GM19035 (cell line): ENCODE data around the gene NSF.
A peak's percentile ranks its signal among the peaks of the same experiment; 100 is the strongest.
"Not testable (repeated sequence)": the region's sequence is repeated elsewhere in the genome, so short reads cannot be mapped to it uniquely, and the experiment has no call there.

Source experiments
- ATAC-seq: cut with Tn5 transposase; IDR thresholded peaks from one replicate; pipeline ENCODE4 v1.9.1; 2021; ENCODE audit not compliant: unreplicated experiment

The NSF gene

DNA sequence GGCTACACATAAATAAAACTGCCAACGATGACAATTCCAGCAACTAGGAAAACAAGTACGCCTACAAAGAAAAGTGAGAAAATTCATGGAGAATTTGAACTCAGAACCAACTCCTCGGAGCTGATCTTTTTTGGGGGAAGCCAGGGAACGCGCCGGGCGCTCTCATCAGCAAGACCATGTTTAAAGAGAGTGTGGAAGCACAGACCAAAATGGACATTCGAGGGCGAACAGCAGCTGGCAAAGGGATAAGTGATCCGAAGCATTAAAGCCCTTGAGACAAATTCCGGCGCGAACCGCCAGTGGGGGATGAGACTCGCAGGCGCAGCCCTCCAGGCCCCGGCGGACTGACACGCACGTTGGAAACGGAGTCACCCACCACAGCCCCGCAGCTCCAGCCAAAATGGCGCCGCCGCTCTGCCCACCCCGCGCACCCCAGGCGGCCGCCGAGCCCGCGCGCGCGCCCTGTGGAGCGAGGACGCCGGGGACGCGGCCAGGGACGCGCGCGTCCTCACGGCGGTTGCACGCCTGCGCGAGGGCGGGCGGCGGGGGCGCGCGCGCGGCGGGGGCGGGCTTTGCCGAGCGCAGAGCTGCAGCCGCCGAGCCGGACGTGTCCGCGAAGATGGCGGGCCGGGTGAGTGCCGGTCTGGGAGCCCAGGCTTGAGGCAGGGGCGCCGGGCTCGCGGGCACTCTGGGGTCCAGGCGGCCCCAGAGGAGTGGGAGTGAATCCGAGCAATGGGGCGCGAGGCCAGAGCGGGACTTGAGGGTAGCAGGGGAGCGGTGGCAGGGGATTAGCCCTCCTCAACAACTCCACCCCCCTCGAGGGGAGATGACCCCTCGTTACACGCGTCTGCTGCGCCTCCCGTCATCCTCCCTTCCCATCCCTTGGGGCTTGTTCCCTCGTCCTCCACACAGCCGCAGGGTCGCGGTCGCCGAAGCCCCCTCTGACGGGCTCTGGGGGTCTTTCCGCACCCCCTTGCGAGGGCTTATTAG lies at the start of gene NSF:
Gene NSF, plus strand, starts transcription at position 513 of the 990 bp plus-strand sequence. Its CDS starts 107 bp downstream, at position 620.
- ATAC-seq, result peak; percentile 80

DNA sequence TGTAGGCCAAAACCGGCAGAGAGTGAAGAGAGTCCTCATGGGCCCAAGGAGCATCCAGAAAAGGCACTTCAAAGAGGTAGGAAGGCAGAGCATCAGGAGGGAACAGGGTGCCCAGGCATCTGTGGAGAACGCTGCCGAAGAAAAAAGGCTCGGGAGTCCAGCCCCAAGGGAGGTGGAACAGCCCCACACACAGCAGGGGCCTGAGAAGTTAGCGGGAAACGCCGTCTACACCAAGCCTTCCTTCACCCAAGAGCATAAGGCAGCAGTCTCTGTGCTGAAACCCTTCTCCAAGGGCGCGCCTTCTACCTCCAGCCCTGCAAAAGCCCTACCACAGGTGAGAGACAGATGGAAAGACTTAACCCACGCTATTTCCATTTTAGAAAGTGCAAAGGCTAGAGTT lies 41.9 kb upstream of the NSF start:
- not testable (repeated sequence) for ATAC-seq

DNA sequence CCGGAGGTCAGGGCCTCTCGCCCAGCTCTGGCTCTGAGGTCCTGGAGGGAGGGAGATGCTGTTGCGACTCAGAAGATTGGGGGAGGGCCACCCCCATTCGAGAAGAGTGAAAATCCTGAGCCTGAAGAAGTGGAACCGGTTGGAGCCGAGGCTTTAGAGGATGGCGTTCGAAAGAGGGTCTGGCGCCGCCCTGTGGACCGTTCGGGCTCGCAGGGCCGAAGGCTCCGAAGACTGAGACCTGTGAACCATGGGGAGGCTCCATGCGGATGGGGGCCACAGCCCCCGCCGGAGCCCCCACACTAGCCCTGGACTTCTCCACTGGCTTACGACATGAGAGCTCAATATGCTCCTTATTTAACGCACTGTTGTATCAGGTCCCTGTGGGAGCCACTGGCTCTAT lies 31.3 kb upstream of the NSF start:
- not testable (repeated sequence) for ATAC-seq

DNA sequence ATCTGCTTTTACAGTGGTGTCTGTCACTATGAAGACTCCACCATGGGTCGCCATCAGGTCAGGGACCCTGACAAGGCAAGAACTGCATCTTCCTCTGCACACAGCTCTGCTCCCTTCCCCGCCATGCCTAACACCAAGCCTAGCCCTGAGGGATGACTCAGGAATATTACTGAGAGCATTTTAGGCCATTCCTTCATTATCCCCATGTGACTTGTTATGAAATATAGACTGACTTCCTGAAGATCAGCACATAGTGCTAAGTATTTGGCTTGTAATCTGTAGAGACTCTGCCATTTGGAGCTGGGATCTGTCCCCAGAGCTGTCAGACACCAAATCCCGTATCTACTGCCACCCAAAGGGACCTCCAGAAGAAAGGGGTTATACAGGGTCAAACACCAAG lies 30.4 kb upstream of the NSF start:
- ATAC-seq, result not testable (repeated sequence)

DNA sequence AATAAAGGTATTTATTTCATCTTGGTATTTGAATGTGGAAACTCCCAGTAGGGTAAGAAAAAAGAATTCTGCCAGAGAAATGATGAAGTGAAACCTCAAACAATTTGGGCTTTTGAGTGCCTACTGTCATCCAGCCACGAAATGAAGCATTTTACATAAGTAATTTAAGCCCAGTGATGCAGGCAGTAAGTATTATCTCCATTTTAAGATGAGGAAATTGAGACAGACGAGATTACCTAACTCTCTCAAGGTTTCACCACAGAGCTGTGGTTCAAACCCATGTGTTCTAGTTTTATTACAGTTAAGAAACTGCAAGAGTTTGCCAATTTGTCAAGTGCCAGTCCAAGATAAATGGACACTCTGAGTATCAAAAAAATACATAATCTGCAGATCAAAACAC lies 24.2 kb upstream of the NSF start:
- ATAC-seq, result not testable (repeated sequence)

DNA sequence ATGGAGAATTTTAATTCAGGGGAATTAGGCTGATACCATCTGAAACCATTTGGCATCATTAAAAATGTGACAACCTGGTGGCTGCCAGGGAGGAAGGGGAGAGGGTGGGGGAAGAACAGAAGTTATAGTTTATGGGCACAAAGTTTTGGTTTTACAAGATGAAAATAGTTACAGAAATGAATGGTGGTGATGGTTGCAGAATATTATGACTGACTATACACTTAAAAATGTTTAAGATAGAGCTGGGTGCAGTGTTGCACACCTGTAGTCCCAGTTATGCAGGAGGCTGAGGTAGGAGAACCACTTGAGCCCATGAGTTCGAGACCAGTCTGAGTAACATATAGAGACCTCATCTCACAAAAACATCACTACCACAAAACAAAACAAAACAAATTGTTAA lies 23.5 kb upstream of the NSF start:
- ATAC-seq, result not testable (repeated sequence)

DNA sequence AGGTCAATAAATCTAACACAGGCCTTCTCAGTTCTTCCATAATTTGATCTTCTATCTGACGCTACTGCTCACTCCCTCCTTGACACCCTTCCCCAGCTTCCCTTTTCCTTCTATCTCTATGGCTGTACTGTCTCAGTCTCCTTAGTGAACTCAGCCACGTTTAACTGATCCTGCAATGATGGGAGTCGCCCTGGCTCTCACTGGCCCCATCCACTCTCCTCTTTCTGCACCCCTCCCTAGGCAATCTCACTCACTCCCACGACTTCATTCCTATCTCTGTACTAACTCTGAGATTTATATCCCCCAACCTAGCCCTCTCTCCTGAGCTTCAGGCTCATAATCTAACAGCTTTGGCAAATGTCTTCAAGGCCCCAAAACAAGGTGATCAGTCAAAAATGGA lies 18.7 kb upstream of the NSF start:
- ATAC-seq, result not testable (repeated sequence)

DNA sequence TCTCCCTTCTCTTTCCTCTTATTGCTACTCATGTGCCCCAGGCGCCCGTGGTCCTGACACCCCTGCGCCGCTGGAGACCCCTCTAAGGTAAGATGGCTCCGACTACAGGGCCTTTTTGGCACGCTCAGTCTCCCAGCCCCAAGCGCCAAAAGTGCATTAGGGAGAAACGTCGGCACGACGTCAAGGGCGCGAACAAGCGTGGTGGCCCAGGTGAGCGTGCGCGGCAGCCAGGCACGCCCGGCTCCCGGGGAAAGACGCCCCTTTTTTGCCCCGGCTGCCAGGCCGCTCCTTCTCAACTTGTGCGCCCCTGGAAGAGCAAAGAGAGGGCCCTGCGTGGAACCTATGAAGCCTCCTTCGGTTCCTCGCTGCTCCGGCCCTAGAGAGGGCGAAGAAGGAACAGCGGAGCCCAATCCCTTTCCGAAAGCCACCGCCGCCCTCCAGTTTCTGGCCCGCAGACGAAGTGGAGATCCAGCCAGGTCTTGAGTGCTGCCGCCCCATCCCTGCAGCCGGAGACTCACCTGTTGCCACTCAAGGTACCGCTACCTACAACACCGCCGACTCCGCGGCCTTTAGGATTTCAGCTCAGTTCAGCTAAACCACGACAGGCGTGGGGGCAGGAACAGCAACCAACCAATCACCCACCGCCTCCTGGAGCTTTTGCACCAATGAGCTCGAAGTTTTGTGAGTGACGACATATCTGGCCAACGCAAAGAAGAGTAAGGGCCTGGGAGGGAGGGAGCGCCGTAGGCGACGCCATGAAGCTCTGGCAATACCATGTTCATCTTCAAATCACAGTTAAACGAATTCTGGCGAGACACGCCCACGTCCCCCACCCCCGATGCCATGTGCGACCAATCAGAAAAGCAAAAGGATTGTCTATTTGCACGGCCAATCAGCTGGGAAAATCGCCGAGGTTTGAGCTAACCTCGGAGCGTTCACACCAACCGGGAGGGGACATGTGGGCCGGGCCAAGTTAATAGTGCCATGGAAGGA lies 11.1 kb upstream of the NSF start, which contains the start of gene ARL17A:
Gene ARL17A, minus strand, starts transcription at position 609 of the 993 bp plus-strand sequence. CDS start 3,369 bp downstream, outside the sequence.
- peak; percentile 90 for ATAC-seq

DNA sequence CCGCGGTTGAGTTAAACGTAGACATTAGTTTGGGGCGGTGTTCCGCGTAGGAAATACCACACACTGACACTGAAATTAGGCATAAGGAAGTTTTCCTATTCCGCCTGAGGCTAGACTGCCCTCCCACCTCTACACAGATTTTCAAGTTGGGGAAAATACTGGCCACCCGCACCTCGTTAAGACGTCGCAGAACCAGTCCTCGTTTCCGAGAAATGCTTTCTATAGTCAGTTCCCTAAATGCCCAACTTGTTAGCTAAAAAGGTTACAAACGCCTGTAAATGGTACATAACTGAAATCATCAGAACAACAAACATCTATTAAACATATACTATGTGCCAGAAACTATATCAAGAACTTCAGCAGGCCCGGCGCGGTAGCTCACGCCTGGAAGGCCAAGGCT lies 10.4 kb upstream of the NSF start:
- ATAC-seq, result not testable (repeated sequence)

DNA sequence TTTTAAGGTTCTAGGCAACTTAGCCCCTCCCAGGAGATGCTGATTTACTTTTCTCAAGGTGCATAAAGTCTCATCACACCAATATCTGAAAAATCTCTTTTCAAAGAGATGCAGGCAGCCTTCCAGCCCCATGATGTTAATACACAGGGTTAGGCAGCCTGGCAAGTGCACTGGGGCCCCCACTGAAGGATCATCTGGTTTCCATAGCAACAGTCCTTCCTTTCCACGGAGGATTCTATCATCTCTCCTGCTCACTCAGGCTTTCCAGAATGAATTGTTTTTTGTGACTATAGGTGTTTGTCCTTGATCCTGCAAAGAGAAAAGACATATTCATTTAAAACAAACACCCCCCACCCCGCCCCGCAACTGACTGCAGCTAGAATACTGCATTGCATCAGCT lies 5.0 kb upstream of the NSF start:
- ATAC-seq, result not testable (repeated sequence)

DNA sequence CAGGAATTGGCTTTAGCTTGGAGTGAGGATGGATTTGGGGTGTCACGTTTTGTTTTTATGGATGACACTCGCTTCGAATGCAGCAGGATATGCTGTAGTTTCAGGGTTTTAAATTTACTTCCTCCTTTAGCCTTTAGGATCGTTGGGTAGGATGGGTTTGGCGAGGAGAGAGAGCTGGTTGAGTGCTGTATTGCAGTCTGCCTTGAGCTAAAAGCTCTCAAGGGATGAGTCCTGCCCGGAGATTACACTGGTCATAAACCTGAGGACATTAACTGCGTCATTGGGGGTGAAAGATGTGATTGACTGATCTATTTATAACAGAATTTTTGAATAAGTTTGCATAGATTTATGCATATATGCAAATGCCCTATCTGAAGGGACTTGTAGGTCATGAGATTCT lies 863 bp downstream of the NSF start:
- ATAC-seq, result not testable (repeated sequence)

DNA sequence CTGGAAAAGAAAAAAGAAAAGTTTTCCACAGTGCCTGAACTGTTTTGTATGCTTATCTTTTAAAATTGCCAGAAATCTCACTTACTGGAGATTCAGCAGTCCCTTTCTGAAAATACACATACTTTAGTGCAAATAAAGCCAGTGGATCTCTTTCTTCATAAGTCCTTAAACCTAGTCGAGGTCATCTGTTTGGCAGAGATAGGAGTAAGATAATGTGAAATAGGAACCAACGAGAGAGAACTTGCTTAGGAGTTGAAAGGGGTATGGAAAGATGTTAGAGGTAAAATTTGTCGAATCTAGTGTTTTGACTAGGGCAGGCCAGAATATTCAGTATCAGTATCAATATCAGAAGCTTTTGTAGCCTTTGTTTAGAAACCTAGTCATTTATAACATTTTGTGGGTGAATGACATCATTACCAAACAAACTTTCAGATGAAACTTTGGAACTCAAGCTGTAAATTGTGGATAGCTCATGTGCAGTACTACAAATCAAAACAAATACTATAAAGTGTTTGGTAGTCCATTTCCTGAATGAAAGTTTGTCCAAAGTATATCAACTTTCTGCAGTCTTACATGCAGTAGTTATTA lies 8.0 kb downstream of the NSF start:
- peak; percentile 68 for ATAC-seq

DNA sequence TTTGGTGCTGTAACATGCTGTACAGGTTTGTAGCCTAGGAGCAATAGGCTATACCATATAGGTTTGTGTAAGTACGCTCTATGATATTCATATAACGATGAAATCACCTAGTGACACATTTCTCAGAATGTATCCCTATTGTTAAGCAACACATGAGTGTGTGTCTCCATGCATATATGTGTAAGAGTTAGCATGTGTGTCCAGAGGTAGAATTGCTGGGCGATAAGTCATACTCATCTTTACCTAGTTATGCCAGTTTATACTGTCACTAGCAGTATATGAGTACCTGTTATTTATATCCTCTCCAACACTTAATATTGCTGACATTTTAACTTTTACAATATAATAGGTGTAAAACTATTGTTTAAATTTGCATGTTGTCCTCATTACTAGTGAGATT lies 10.3 kb downstream of the NSF start:
- not testable (repeated sequence) for ATAC-seq

DNA sequence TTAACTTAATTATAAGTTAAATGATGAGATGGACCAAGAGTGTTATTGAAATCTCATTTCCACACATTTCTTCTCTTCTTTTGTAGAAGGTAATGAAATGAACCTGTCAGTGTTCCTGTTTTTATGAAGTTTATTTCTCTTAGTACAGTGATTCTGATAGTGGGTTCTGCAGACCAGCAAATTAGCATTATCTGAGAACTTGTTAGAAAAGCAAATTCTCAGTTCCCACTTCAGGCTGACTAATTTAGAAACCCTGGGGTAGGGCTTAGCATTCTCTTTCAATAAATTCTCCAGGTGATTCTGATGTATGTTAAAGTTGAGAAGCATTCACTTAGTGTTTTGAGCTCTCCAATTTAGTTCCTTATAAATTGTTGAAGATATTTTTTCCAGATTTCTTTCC lies 12.7 kb downstream of the NSF start:
- ATAC-seq, result peak; percentile 89

DNA sequence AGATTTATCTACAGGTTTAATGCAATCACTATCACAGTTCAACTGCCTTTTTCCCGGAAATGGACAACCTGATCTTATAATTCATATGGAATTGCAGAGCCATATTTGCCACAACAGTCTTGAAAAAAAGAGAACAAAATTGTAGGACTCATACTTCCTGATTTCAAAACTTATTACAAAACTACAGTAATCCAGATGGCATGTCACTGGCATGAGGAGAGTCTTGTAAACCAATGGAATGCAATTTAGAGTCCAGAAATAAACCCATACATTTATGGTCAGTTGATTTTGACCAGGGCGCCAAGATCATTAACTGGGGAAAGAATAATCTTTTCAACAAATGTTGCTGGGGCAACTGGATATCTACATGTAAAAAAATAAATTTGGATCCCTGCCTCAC lies 20.8 kb downstream of the NSF start:
- not testable (repeated sequence) for ATAC-seq

DNA sequence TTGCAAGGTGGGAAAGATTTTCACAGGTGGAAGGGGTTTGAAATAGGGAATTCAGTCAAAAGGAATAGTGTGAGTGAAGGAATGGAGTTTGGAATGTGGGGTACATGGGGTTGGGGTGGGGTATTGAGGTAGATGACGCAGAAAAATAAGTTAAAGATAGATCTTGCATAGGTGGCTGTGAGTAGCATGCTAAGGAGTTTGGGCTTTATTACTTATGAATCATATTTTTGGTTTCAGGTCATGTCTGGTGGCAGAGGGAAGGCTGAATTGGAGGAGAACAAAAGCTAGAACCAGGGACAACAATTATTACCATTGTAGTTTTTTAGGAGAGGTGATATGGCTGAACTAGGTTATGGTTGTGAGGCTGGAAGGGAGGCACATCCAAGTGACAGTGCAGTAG lies 23.4 kb downstream of the NSF start:
- not testable (repeated sequence) for ATAC-seq

DNA sequence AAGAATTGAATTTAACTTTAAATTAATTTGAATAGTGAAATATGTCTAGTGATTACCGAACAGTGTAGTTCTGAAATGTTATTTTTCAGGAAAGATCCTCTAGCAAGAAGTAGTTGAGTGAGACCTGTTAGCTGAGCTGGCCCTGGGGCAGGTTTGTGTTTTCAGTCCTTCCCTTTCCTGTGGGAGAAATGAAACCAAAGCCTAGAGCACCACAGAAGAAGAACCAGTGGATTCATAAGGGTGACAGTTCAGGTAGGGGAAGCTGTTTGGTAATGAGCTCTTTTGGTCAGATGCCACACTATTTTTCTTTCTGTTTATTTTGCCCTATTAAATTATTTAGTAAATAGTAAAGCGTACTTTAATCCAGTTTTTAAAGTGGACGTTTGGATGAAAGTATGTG lies 26.7 kb downstream of the NSF start:
- not testable (repeated sequence) for ATAC-seq

DNA sequence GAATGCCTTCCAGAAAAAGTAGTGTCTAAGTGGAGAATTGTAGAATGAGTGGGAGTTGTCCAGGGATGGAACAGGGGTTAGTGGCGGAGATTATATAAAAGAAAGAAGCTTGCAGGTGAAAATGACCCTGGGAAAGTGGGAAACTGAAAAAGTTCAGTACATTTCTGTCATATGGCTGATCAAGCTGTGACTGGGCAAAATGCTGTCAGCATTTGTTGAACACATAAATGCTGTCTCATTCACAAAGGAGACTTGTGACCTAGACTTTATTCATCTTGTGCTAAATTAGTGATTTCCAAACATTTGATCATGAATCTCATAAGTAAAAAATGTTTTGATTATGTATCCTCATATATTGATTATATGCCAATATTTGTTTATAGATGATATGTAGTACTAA lies 28.5 kb downstream of the NSF start:
- ATAC-seq, result not testable (repeated sequence)

DNA sequence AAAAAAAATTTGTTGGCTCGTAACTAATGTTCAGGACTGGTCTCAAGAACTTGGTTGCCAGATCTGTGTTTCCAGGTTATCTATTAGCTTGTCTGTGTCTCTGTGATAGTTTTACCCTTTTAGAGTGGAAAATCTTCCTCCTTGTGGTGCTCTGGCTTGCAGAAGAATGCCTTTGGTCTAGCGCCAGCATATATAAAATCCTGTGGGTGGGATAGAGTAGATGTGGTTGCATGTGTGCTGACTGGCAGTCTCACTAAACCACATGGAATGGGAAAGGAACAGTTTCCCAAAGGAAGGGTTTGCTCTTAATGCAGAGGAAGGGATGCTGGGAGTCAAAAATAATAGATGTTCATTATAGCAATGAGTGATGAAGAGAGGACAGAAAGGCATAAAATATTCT lies 33.3 kb downstream of the NSF start:
- ATAC-seq, result not testable (repeated sequence)

DNA sequence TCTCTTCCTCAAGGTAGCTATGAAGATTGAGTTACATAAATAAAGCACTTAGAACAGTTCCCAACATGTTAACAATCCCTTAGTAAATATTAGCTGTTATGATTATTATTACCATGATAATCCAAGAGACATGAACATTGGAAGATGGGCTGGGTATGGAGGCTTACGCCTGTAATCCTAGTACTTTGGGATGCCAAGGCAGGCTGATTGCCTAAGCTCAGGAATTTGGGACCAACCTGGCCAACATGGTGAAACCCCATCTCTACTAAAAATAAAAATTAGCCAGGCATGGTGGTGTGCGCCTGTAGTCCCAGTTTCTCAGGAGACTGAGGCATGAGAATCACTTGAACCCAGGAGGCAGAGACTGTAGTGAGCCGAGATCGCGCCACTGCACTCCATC lies 34.3 kb downstream of the NSF start:
- ATAC-seq, result not testable (repeated sequence)

DNA sequence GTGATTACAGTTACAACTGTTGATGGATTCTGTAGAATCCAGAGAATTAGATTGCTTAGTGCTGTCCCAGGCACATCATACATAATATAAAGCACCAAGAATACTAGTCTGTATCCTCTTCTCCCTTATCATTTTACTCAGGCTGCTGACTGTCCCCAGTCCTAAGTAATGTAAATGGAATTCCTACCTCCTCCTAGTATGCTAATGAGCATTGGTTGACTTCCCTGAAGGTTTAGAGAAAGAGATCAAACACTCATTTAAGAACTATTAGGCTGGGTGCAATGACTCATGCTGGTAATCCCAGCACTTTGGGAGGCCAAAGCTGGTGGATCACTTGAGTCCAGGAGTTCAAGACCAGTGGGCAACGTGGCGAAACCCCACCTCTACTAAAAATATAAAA lies 37.0 kb downstream of the NSF start:
- ATAC-seq, result not testable (repeated sequence)
